GM06990 (cell line): ENCODE results near the gene C11orf71.

Experiments used
- DNase-seq: peaks from one replicate; pipeline ENCODE4 v3.0.0-alpha.2; 2011; ENCODE audit not compliant: insufficient read length; ENCODE audit errors: extremely low read depth
- H3K27me3 ChIP-seq: replicated peaks from 2 replicates; pipeline ENCODE4 v1.6.0; 2011; ENCODE audit warnings: low read length; ENCODE audit not compliant: control insufficient read depth, insufficient read depth
- H3K36me3 ChIP-seq: 2 replicates; pipeline ENCODE4 v1.5.1; 2011; ENCODE audit warnings: low read length; ENCODE audit not compliant: control insufficient read depth, insufficient read depth
- H3K4me3 ChIP-seq: replicated peaks from 2 replicates; pipeline ENCODE4 v1.5.1; 2011; ENCODE audit warnings: low read depth, mild to moderate bottlenecking, control low read depth, low read length
- CTCF ChIP-seq: IDR thresholded peaks from 2 replicates; pipeline ENCODE4 v1.5.1; 2011; ENCODE audit warnings: low read length, control low read depth, mild to moderate bottlenecking, inconsistent platforms; ENCODE audit not compliant: insufficient read depth, poor library complexity, severe bottlenecking

C11orf71 gene

GRCh38 chr11:114386545-114386944 is 13.8 kb downstream of the C11orf71 start:
- DNase-seq: no peak
- Histone ChIP-seq H3K27me3 (no peaks in the 10 kb centered on the region), H3K36me3 (no peaks in the 10 kb centered on the region), H3K4me3 (no peak overlapping the region)
- TF ChIP-seq CTCF: no peak

- no peak for TF ChIP-seq CTCF
- DNase-seq: no peak
- H3K27me3 ChIP-seq: no peaks in the 10 kb centered on the region
- H3K4me3 ChIP-seq: no peak overlapping the region
- H3K36me3 ChIP-seq: no peaks in the 10 kb centered on the region
Measured at GRCh38 chr11:114386131-114386530, 14.2 kb downstream of the C11orf71 start.

- no peaks in the 10 kb centered on the region; the same call in 1 of the 2 replicates for H3K27me3 ChIP-seq
- no peaks in the 10 kb centered on the region for H3K36me3 ChIP-seq
- no peak for TF ChIP-seq CTCF
- DNase-seq: no peak
- H3K4me3 ChIP-seq: no peak overlapping the region
Measured at GRCh38 chr11:114384487-114384886, 15.8 kb downstream of the C11orf71 start.

- H3K27me3 ChIP-seq: no peaks in the 10 kb centered on the region; the same call in 1 of the 2 replicates
- no peak overlapping the region for H3K4me3 ChIP-seq
- no peak for TF ChIP-seq CTCF
- no peak for DNase-seq
- no peaks in the 10 kb centered on the region for H3K36me3 ChIP-seq
Measured at GRCh38 chr11:114382509-114382908, 17.8 kb downstream of the C11orf71 start.

GRCh38 chr11:114379394-114380069 is 20.8 kb downstream of the C11orf71 start:
- DNase-seq: no peak
- TF ChIP-seq CTCF: no peak
- no peak overlapping the region for H3K4me3 ChIP-seq
- no peaks in the 10 kb centered on the region for H3K36me3 ChIP-seq
- no peaks in the 10 kb centered on the region; the same call in none of the 2 replicates for H3K27me3 ChIP-seq
